Amygdala (tissue), 56 donors: ENCODE measurements around the gene ADPRHL1.

ENCODE experiments used
- DNase-seq, 56 donors: peaks; one replicate each; lab custom pipeline; 2025; lab: John Stamatoyannopoulos, UW

The ADPRHL1 gene

DNA sequence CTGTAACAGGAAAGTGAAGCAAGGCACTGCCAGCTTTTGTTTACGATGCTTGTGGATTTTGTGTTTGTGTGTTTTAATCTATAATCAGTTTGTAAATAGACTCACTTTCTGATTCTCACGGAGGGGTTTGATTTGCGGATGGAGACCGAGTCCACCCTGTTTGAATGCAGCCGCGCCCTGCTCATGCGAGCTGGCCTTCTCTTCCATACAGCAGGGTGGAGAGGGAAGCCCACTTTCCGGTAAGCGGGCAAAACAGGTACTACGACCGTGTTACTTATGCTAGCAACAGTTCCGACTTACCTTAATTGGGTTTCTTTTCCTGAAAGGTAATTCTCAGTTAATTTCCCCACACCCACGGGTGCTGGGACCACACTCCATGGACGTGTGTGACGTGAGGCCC is 33.1 kb downstream of the ADPRHL1 start:
- no peak for DNase-seq

DNA sequence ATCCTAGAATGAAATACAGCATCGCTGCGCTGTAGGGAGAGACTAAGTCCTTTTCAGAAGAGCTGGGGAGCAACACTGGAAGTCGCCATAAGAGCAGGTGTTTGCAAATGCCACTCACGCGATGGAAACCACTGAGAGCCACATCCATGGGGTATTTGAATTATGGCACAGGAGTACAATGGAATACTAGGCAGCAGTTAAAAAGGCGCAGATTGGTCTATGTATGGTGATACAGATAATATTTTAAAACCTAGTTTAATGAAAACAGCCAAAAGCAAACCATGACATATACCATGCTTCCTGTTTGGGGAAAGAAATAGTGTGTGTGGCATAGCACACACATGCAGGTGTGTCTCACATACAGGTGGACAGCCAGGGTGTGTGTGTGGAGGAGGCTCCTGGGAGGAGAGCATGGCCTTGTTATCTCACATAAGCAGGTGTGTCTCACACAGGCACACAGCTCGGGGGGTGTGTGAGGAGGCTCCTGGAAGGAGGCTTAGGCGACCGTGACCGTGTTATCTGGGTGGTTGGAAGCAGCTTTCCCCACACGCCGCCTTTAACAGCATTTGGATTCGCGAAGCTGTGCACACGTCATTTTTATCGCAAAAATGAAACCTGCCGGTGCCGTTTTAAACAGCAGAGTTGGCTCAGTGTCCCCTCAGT is 33.6 kb downstream of the ADPRHL1 start:
- no peak for DNase-seq

DNA sequence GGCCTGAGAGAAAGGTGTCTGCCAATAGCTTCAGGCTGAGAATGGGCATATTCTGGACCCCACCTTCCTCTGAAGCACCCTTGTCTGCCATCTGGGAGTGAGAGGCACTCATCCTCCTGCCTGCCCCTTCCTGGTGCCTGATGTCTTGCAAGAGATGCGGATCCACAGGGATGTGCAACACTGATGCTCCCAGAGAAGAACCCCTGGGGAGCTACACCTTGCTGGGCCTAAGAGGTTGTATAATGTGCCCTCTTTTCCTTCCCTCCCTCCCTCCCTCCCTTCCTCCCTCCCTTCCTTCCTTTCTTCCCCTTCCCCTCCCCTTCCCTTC is 34.6 kb downstream of the ADPRHL1 start:
- no peak for DNase-seq

DNA sequence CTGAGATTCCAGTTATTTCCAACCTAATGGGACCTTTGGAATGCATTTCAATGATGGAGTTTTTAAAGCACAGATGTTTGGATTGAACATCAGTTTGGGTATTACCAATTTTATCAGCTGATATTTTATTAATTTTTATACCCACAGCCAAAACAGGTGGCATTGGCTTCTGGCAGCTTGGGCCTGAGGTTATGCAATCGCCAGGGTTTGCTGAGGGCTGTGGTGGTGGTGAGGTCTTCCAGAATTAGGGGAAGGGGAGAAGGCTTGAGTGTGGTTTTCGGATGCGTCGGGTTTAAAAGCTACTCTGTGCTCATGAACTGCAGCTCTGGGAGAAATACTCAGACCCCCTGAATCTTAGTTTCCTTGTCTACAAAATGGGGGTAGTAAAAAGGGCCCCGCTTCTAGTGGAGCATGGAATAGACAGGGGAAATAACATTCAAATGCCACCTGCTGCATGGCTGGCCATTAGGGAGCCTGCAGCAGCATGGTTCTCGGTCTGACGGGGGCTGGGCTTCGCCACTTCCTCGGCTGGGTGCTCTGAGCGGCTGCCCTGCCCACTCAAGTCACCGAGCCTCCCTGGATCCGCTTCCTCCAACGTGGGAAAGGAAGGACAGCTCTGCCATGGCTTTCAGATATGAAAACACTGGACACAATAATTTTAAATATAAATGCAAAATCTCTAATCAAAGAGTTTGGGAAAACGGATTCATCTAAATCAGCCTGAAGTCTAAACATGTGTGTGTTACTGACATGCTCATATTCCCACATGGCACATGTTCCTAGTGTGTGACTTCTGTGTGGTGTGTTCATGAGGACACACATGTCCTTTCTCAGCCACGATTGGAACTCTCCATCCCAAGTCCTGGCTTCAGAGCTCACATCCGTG is 35.2 kb downstream of the ADPRHL1 start:
- DNase-seq, result no peak

DNA sequence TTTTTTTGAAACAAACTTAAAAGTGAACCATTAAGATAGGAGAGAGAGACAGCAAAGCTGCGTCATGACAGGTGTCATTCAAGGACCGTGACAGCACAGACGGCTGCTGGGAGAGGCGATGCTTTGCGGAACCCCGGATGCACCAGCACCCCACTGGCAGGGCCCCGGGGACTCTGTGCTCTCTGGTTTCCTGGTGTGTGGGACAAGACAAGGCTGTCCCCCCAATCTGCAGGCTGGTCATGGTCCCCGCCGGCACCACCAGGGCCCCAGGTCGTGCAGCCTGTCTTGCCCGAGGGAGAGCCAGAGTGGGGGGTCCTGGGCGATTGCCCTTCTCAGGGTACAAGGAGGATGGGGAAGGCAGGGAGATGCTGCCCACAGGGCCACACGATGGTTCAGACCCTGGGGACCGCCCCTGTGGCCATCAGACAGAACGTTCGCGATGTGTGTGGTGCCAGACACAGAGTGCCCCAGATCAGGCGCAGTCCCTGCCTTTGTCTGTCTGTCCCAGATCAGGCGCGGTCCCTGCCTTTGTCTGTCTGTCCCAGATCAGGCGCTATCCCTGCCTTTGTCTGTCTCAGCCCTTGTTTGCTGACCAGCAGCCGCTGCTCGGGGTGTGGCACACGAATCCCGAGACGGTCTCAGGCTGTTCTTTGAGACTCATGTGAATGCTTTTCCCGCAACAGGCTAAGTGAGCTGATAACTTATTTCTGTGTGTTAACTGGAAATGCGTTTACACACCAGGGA is 36.1 kb downstream of the ADPRHL1 start:
- no peak for DNase-seq

DNA sequence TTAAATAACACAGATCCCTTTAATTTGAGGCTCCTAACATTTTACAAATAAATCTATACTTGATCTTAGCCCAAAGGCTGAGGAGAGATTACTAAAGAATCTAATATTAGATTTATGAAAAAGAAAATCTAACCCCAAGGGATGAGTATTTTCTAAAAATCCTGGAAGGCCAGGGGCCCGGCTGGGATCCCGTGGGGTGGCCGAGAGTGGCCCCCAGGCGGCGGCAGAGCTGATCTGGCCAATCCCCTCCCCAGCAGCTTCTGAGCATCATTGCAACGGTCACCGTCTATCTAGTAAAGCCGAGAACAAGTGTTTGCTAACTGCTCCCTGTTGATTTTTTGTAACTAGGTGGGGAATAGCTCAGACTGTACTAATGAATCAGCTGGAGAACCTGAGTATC is 37.5 kb downstream of the ADPRHL1 start:
- no peak for DNase-seq

DNA sequence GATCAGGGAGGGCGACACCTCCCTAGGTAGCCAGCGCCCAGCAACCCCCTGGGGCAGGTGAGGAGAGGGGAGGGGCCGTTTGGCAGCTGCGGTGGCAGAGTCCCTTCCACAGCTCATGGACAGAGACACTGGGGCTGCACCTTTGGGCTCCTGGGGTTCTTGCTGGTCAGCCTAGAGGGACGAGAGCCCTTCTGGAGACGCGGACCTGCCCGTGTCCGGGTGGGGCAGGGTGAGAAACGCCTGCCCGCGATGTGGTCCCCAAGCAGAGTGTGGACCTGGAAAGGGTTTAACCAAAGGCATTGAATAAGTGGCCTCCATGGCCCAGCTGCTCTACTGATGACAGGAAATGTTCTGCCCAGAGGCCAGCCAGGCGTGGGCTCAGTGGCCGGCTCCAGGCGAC is 38.3 kb downstream of the ADPRHL1 start:
- no peak for DNase-seq

DNA sequence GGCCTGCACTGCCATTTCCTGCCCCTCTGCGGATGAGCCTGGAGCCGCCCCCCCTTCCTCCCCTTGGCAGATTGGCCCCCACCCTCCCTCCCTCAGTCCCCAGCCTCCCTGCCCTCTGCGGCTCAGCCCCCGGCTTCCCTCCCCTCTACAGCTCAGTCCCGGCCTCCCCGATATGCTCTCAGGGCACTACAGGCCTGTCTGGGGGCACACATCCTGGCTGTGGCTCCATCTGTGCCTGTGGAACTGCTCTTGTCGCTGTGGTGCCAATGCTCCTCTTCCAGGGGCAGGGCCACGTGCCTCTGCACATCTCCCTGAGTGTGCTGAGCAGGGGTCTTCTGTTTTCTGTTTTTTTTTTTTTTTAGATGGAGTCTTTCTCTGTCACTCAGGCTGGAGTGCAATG is 39.0 kb downstream of the ADPRHL1 start:
- DNase-seq, result no peak

DNA sequence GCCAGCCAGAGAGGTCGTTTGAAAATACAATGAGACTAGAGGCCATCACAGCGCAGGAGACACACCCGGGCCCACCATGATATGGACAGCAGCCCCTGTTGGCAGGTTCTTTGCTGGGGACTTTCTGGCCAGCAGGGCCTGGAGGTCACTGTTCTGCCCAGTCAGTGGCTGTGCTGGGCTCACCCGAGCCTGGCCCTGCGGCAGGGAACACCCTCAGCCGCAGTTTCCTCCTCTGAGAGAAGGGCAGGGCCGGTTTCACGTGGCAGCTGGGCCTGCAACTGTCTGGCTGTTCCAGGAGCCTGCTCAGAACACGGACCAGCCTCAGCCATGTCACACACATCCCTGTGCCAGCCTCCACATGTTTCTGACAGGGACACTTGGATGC is 39.4 kb downstream of the ADPRHL1 start:
- no peak for DNase-seq

DNA sequence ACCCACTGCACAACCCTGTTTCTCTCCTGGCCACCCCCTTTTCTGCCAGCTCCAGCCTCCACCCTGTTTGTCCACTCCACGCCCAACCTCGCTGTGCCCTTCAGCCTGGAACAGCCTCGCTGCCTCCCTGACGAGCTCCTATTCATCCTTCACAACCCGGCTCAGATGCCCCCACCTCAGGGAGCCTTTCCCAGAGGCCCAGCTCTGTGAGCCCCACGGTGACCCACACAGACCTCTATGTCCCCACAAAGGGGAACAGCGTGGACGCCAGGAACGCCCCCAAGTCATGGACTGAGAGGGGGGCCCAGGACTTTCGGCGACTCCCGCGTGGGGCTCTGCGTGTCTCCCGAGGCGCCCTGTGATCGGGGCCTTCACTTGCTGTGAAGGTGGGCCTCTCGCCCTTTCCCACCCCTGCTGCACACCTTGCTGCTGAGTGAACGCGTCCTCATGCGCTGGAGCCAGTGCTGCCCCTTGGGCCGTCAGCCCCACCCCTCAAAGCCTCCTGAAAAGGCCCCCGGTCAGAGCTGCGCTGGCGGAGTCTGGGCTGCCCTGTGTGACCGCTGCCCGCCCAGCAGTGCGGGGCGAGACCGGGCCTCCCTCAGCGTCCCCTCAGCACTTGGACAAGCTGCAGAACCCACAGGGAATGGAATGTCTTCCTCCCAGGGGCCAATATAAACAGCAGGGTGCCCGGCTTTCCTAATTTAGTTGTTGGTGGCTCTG is 40.0 kb downstream of the ADPRHL1 start:
- DNase-seq, result no peak

DNA sequence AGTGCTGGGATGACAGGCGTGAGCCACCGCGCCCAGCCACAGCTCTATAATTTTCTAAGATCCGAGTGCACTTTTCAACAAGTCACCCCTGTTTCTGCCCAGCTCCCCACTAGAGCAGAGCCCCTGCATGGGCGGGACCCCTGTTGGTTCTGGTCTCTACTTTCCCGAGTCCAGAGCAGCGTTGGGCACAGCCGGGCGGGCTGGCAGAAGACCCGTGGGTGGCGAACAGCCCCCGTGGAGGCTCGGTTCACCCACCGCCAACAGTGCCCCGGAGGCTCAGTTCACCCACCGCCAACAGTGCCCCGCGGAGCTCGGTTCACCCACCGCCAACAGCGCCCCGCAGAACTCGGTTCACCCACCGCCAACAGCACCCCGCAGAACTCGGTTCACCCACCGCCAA is 40.8 kb downstream of the ADPRHL1 start:
- DNase-seq, result no peak

DNA sequence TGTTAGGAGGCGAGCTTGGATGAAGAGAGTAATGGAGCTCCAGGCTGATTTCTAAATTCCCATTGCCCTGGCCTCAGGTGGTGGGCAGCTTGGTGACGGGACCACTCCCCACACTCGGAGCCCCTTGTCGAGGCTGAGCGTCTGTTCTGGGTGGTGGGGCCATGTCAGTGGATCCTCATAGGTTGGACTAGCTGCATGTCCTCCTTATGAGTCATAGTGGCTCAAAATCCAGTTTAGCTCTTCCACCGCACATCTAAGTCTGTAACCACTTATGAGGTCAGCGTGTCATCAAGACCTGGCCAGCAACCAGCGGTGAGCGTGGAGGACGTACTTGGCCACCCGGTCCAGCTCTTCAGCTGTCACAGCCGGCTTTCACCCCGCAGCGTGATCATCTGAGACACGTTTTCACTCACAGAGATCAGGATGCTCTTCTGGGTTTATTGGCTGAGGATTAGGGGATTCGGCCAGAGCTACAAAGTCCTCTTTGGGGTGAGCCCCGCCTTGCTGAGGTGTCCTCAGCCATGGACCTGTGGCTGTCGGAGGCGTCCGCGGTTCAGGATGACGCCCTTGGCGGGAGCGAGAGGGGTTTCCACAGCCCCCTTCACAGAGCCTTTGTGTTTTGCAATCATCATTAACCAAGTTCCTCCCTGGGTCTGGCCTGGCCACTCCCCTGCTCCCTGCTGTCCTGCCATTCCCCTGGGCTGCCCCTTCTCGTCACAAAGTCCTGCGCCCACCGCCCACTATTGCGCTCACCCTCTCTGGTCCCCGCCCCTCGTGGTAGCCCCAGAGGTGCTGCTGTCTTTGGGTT is 41.9 kb downstream of the ADPRHL1 start:
- DNase-seq, result no peak

DNA sequence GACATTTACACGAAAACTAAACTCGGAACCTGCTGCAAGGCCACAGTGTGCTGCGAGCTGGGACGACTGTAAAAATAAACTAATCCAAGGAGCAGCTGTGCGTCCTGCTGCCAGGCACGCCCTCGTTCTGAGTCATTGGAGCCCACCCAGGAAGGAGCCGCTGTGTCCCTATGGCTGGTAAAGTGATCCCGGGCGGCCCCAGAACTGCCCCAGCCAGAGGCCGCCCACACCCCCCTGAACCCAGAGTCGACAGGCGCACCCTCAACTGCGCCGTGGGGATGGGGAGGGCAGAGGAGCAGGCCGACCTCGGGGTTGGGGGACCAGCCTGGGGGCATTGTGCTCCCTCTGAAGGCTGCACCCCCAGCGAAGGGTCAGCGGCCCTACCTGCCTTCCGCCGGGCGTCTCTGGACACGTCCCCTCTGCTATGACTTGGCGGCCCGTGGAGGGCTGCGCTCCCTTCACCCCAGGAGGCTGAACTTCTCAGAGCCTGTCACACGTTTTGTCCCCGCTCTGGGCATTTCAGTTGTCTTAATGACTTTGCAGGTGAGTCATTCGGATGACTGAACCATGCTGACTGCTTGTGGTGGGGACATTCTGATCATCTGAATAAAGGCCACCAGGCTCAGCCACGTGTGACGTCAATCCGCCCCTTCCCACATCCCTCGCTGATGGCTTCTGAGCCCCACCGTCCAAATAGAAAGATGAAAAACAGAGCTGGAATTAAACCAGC is 42.7 kb downstream of the ADPRHL1 start:
- peak in 2 of 56 donors; percentile 9 to 11 for DNase-seq

DNA sequence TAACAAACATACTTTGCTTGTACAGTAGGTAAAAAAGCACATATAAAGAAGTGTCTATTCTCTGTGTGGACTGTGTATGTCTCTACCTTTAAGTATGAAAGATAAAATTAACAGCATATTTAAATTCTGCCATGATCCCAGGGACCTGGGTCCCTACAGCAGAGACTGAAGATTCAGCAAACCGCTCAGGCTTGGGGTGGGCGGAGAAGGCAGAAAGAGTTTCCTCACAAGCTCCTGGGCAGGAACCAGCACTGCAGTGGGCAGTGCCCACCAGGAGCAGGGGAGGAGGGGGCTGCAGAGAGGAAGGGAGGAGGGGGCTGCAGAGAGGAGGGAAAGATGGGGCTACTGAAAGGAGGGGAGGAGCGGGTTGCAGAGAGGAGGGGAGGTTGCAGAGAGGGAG is 44.7 kb downstream of the ADPRHL1 start:
- no peak for DNase-seq

DNA sequence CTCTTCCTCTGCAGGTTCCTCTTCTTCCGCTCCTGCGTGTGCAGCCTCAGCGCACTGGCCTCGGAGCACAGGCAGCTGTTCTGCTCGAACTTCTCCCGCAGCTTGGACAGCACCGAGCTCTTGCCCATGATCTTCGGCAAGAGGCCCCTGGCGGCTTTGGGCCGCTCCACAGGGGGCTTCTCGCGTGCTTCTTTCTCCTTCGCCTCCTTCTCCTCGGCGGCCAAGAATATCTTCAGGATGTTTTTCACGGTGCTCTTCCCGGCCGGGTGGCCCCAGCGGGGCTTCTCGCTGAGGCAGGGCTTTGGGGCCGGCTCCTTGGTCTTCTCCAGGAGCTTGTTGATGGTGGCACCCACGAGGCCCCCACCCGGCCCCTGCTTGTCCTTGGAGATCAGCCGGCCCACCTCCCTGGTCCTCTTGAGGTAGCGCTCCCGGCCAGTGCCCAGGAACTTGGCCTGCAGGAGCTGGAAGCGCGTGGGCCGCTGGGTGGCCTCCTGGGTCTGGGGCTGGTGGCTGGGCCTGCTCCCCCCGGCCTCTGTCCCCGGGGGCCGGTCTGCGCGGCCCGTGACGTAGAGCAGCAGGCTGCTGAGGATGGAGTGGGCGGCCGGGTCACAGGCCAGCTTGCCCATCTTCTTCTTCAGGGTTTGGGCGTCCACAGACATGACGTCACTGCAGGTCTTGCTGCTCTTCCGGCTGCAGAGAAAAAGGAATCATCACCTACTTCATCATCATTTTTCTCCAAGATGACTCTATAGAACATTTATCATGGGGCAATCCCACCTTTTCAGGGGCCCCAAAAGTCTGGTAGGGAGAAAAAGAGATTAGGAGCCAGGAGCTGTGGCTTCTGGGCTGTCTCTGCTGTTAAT is 45.5 kb downstream of the ADPRHL1 start:
- no peak for DNase-seq

DNA sequence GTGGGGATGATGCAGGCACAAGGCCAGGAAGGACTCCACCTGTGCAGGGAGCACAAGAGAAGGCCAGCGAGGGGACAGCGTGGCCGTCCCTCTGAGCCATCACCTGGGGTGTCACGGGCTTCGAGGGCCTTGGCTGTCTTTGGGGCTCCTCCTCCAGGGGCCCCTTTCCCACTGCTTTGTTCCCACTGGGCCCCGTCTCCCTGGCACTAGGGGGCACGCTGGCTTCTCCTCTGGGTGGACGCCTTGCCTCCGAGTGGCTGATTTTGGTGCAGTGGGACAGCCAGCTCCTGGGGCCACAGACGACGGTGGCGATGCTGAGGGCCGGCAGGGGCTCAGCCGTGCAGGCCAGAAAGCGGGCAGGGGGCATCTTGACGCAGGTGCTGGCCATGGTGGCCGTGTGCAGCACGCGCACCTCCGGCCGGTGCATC is 46.2 kb downstream of the ADPRHL1 start:
- DNase-seq, result no peak

DNA sequence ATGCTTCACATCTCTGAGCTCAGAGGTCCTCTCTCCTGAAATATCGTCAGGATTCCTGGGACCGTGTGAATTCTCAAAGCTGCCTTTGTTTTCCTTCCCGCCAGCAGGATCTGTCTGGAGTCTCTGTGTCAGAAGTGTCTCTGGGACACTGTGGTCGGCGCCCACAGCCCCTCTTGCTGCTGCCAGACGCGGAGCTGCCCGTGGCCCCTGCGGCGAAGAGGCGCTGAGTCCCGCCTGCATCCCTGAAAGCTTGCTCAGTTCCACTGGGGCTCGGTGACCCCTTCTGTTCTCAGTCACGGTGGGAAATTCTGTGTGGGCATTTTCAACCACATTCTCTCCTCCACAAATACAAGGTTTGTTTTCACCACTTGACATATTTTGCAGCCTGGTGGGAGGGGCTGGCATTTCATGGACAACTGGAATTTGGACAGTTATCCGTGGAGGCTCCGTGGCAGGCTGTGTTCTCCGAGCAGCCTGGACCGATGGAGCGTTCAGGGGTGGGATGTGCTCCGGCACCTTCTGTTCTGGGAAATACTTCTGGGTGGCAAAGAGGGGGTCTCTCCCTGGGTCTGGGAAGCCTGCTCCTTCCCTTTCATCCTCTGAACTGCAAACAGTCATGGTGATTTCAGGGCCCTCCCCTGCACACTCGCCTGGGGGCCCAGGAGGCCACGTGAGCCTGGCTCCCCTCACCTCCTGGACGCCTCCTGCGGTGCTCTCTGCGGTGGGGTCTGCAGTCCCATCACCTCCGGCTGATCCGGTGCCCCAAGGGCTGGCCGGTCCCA is 46.8 kb downstream of the ADPRHL1 start:
- DNase-seq, result no peak
